Skeletal muscle cell (primary cell): Measurements from ENCODE around the gene GNAI3.

ENCODE experiments used
- DNase-seq: peaks from one replicate; pipeline ENCODE4 v3.0.0-alpha.2; 2010; ENCODE audit warnings: low read depth
- H3K4me3 ChIP-seq: 2 replicates; pipeline ENCODE4 v1.5.1; 2011; ENCODE audit warnings: low read depth, mild to moderate bottlenecking, control low read depth, low read length, moderate library complexity

The GNAI3 gene

DNA sequence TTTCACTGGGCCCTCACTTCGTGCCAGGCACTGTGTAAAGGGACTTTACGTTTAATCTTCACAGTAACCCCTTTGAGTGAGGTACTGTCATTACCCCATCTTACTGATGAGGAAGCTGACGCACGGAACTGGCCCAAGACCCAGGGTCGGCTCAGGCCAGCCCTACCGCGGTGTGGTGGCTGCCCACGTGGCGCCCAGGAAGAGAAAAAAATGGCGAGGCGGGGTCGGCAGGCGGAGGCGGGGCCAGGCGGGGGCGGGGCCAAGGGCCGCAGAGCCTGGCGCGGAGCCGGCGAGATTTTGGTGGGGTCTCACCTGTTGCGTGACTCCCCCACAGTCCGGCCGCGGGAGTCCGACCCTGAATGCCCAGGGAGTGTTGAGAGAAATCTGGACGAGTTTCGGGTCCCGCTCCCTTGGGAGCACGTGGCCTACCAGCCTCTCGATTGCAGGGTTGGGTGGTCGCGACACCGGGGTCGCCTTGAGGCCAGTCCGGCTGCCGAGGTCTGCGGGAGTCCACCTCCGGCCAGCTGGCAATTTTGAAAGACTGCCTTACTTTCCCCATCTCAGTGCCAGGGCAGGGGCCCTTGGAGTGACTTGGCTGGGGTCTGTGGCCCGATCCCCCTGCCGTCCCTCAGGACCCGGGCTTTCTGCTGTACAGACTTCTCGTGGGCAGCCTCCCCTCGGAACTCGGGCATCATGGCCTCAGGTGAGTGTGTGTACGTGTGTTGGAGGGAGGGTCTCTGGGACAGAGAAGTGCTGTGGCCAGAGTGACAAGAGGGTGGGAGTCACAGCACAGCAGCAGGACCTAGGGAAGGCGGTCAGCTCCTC is 71.4 kb downstream of the GNAI3 start, which contains the start of the genes AMPD2 and GNAT2:
Gene AMPD2, plus strand, starts transcription at position 262 of the 825 bp plus-strand sequence. CDS start 1,339 bp downstream, outside the sequence.
Gene GNAT2, minus strand, starts transcription at position 41 of the 825 bp plus-strand sequence. CDS start 6,746 bp downstream, outside the sequence.
- DNase-seq: peak; percentile 80
- peak within 1 kb of the TSS; percentile 99 for H3K4me3 ChIP-seq

DNA sequence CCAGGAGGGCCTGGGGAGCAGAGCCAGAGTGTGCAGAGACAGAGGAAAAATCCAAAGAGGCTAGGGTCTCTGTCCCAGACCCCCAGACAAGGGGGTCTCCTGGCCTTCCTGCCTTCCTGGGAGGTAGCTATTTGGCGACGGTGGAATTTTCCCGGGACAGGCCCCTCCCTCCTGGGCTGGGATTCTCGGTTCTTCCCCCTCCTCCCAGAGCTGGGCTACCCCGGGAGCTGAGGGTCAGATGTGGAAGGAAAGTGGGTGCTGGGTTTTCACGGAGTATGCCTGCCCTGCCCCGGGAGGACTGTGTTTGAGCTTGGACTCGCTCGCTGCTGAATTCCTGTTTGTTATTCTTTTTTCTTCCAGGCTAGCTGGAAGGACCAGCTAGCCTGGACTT is 72.0 kb downstream of the GNAI3 start:
- peak overlapping the region; percentile 99 for H3K4me3 ChIP-seq
- DNase-seq: no peak

DNA sequence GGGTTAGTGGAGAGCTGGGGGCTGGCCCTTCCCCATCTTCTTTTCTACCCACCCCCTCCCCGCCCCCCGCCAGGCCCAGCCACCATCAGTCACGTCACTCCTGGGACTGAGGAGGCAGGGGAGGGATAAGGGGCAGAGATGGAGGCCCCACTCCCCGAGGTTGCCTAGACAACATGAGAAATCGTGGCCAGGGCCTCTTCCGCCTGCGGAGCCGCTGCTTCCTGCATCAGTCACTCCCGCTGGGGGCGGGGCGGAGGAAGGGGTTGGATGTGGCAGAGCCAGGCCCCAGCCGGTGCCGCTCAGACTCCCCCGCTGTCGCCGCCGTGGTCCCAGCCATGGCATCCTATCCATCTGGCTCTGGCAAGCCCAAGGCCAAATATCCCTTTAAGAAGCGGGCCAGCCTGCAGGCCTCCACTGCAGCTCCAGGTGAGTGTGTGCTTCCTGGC is 72.4 kb downstream of the GNAI3 start:
- DNase-seq: peak; percentile 90
- H3K4me3 ChIP-seq: peak overlapping the region; percentile 99

DNA sequence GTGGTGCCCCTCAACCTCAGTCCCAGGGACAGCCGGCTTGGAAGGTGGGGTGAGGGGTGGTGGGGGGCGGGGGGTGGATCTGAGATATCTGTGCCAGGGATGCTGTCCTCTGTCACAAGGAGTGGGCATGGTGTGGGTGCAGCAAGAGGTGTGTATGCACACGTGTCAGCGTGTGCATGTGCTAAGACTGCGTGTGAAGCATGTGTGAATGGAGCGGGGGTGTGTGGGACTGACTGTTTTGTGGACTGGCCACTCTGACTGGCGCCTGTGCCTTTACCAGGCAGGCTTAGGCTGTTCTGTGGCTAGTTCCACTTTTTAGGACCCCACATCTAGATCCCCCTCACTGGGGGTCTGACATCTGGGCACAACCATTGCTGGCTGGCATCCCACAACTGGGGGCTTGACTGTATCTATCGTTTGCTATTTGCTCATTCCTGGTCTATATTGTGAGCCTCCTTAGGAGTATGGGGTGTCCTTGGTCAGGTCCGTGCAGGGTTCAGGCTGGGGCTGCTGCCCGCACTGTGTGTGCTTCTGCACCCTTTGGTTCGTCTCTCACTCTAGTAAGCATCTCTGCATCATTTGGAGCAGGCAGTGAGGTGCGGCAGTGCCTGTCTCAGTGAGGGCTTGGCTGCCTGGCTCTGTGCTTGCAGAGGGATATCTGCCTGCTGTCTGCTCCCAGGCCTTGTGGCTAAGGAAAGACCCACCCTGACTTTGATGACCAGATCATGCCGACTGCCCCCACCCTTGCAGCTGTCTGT is 73.1 kb downstream of the GNAI3 start:
- DNase-seq: no peak
- H3K4me3 ChIP-seq: peak overlapping the region; percentile 99

DNA sequence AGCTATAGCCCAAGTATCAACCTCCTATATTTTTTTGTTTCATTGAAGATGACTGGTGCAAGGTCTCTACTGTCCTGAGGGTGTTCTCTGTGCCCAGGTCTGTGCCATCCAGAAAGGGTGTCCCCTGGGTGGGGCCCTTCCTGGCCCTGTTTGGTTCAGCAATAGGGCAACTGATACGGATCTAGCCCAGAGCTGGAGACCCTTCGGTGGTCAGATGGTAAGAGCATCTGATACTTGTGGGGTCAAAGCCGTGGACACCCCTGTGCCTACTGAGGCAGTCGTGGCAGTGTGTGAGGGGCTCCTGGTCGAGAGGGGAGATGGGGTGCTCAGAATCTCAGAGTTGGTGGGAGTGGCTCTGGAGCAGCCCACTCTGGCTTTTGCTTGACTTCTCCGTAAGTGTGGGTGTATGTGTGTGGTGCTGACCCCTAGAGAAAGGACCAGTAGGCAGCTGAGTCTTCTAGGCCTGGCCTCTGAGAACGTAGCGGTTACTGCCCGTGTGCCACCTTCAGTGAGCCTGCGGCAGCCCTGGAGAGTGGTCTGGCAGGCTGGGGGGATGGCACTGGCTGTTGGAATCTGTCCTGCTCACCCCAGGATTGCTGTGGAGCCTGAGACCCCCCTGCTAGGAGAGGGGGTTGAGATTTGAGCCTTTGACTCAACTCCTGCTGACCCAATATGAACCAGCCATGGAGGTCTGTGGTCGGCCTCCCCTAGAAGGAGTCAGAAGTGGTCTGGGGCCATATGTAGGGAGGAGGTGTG is 73.9 kb downstream of the GNAI3 start:
- peak overlapping the region; percentile 99 for H3K4me3 ChIP-seq
- DNase-seq: no peak

DNA sequence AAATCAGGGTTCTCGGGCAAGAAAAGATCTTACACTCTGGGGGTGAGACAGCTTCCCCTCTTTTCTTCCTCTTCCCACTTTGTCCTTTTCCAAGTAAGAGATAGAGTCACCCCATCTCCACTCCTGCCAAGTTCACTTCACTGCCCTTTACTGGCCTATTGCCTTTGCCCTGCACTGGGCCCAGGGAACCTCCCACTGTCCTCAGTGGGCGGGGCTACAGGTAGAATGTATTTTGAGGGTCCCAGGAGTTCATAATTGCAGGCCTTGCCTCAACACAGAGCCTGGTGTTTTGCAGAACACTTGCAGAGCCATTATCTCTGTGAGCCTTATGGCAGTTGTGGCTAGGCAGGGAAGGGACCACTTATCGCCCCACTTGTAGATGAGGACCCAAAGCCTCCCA is 74.5 kb downstream of the GNAI3 start:
- no peak overlapping the region for H3K4me3 ChIP-seq
- no peak for DNase-seq

DNA sequence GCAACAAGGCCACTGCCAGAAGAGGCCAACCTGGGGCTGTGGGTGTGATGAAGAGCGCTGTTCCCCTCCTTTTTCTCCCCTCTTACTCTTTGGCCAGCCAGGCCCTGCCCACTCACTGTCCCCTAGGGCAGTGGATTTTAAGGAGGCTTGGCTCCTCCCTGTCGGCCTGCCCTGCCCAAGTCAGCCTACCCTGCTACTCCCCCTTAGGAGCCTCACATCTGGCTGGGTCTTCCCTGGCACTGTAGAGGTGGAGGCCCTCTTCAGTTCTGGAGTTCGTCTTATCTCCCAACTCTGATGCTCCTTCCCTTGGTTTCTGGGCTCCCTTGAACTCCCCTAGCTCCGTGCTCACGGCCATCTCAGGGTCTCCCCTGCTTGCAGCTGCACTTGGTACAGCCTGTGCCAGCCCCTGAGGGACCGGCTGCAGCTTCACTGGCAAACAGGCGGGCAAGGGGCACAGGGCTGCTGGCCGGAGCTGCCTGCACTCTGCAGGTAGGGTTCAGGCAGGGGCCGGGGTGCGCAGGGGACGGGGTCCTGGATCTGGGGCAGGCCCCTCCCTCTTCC is 75.3 kb downstream of the GNAI3 start:
- no peak for DNase-seq
- no peak overlapping the region for H3K4me3 ChIP-seq

DNA sequence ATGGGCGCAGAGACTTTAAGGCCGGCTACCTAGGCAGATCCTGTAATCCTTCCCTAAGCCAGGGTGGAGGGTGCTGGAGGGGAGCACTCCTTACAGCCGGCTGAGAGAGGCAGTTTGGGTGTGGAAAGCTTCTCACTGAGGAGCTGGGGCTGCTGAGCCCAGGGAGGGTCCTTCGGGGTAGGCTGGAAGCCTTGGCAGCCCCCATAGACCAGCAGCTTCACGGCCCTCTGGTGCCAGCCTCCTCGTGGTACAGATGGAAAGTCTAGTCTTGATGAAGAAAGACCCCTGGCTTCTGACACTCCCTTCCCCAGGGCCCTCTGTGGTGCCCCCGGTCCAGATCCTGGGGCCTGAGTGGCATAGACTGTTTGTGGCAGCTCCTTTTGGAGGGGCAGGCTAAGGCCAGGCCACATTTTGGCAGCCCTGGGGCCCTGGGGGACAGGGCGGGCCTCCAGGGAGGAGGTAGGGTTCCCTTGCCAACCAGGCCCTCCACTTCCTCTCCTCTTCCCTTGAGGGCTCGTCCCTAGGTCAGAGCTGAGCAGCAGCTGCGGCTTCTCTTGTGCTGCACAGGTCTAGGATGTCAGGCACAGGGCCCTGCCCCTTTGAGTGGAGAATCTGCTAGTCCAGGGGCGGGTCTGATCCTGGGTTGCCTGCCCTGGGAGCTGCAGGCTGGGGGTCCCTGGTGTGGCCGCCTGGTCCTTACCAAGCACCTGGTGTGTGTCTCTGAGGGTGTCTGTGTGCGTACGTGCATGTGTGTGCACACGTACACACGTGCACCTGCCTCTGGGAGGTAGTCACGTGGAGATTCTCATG is 76.0 kb downstream of the GNAI3 start:
- no peak for DNase-seq
- H3K4me3 ChIP-seq: no peak overlapping the region

DNA sequence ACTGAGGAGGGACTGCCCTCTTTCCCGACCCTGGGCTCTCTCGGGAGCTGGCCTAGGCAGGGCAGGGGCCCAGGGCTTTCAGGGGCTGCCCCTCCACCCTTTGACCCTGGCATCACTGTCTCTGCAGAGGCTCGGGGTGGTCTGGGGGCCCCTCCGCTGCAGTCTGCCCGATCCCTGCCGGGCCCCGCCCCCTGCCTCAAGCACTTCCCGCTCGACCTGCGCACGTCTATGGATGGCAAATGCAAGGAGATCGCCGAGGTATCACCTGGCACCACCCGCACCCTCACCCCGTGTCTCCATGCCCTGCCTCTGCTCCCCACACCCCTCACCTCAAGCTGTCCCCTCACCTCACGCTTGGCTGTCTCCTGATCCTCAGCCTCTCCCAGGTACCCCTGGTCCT is 76.8 kb downstream of the GNAI3 start:
- DNase-seq: no peak
- H3K4me3 ChIP-seq: no peak overlapping the region

DNA sequence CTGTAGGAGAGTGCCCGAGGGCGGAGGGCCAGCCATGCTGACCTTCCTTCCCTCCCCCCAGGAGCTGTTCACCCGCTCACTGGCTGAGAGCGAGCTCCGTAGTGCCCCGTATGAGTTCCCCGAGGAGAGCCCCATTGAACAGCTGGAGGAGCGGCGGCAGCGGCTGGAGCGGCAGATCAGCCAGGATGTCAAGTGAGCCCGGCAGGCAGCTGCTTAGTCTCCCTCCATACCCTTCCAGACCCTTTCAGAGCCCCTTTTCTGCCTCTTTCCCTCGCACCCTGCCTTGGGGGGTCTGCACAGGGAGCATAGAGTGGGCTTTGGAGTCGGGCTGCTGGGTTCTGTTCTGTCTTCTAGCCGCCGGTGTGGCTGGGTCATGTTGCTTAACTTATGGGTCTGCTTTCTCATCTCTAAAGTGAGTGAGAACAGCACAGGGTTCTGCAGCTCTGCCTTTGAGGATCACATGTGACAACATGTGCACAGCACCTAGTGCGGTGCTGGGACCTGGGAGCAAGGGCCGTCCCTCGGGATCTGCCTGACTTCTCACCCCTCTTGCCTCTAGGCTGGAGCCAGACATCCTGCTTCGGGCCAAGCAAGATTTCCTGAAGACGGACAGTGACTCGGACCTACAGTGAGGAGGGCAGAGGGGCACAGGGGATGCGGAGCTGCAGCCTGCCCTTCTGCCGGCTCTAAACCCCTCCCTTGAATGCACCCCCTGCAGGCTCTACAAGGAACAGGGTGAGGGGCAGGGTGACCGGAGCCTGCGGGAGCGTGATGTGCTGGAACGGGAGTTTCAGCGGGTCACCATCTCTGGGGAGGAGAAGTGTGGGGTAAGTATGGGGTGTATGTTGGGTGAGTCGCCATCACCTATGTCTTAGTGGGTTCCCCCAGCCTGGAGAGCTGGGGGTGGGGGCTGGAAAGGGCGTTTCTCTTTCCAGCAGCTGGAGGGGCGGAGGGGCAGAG is 77.5 kb downstream of the GNAI3 start:
- no peak for DNase-seq
- no peak overlapping the region for H3K4me3 ChIP-seq

DNA sequence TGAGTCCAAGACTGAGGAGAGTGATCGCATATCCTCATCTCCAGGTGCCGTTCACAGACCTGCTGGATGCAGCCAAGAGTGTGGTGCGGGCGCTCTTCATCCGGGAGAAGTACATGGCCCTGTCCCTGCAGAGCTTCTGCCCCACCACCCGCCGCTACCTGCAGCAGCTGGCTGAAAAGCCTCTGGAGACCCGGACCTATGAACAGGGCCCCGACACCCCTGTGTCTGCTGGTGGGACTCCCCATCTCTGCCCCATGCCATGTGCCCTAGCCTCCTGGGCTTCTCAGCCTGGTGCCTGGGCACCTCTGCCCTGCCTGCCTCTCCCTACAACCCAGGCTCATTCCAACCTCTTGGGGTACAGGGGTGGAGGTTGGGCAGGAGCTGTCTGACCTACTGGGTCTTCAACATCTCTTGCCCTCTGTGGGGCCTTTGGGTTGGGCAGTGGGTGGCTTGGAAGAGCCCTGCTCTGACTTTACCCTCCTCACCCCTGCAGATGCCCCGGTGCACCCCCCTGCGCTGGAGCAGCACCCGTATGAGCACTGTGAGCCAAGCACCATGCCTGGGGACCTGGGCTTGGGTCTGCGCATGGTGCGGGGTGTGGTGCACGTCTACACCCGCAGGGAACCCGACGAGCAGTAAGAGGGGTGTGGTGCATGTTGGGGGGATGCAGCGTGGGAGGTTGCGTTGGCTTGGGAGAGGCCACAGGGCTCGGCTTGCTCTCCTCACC is 78.4 kb downstream of the GNAI3 start:
- no peak for DNase-seq
- no peak overlapping the region for H3K4me3 ChIP-seq

DNA sequence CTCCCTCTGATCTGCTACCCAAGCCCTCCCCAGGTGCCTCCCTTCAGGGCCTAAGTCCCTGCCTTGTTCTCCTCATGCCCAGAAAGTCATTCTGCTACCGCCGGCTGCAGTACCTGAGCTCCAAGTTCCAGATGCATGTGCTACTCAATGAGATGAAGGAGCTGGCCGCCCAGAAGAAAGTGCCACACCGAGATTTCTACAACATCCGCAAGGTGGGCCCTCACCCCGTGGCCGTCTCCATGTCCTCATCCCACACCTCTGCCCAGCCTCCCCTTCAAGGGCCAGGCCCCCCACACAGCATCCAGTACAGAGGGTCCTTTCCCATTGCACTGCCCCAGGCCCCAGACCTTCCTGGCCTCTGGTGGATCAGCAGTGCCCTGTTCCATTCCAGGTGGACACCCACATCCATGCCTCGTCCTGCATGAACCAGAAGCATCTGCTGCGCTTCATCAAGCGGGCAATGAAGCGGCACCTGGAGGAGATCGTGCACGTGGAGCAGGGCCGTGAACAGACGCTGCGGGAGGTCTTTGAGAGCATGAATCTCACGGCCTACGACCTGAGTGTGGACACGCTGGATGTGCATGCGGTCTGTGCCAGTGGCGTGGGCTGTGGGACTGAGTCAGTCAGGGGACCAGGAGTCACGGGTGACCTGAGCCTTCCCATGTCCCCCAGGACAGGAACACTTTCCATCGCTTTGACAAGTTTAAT is 79.4 kb downstream of the GNAI3 start:
- DNase-seq: no peak
- H3K4me3 ChIP-seq: no peak overlapping the region

DNA sequence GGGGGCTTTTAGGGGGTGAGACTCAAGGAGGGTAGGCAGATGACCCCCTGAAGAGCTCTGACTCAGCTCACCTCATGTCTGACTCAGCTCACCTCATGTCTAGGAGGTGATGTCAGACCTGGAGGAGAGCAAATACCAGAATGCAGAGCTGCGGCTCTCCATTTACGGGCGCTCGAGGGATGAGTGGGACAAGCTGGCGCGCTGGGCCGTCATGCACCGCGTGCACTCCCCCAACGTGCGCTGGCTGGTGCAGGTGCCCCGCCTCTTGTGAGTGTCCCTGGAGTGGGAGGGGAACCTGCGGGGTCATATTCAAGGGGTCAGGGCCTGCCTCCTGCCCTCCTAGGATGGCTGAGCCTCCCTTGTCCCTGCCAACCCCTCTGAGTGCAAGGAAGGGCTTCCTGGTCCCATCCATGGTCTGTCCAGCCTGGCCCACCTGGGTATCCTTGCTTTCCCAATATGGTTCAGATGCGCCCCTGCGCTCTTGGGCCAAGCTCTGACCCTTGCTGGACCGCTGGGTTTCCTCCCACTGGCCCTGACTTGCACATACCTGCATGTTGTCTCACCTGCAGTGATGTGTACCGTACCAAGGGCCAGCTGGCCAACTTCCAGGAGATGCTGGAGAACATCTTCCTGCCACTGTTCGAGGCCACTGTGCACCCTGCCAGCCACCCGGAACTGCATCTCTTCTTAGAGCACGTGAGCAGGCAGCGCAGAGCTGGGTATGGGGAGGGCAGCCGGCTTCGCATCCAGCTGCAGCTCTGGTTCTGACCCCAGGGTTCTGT is 80.3 kb downstream of the GNAI3 start:
- H3K4me3 ChIP-seq: no peak overlapping the region
- no peak for DNase-seq

DNA sequence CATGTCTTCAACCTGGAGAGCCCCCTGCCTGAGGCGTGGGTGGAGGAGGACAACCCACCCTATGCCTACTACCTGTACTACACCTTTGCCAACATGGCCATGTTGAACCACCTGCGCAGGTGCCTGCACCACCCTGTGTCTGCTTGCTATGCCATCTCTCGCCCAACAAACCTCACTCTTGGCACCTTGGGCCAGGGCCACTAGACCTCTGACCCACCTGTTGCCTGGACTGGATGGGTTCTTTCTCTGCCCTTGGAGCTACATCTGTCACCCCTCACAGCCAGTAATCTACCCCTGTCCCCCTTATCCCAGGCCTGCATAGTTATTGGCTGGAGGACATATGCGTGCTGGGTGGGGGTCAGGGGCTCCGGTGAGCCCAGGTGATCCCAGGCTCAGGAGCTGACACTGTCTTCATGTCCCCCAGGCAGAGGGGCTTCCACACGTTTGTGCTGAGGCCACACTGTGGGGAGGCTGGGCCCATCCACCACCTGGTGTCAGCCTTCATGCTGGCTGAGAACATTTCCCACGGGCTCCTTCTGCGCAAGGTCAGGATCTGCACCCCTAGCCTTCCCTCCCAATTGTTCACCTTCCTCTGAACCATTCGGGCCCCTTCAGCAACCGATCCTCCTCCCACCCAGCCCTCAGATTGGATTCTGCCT is 81.1 kb downstream of the GNAI3 start:
- no peak overlapping the region for H3K4me3 ChIP-seq
- no peak for DNase-seq
